Endothelial cell of umbilical vein (primary cell): ENCODE measurements around the gene CAMTA1.

Experiments used
- POLR2A ChIP-seq: IDR thresholded peaks from 2 replicates; pipeline ENCODE4 v1.6.1; 2012; ENCODE audit warnings: low read depth, mild to moderate bottlenecking, control low read depth, low read length
- POLR2AphosphoS5 ChIP-seq: IDR thresholded peaks from 2 replicates; pipeline ENCODE4 v1.6.1; 2012; ENCODE audit warnings: low read depth, mild to moderate bottlenecking, control low read depth, low read length, moderate library complexity; ENCODE audit not compliant: insufficient read depth
- TF ChIP-seq, protein P1 (sequence below), 2 donors: IDR thresholded peaks; 1 replicate in 1 of 2; 2 replicates in 1 of 2; pipeline ENCODE4 v1.5.1; 2011; ENCODE audit warnings: low read length in 2 of 2, mild to moderate bottlenecking in 2 of 2, moderate library complexity in 2 of 2, control low read depth in 1 of 2, inconsistent platforms in 1 of 2, low read depth in 1 of 2; ENCODE audit not compliant: insufficient read depth in 1 of 2; ENCODE audit errors: extremely low read depth in 1 of 2

DNA sequence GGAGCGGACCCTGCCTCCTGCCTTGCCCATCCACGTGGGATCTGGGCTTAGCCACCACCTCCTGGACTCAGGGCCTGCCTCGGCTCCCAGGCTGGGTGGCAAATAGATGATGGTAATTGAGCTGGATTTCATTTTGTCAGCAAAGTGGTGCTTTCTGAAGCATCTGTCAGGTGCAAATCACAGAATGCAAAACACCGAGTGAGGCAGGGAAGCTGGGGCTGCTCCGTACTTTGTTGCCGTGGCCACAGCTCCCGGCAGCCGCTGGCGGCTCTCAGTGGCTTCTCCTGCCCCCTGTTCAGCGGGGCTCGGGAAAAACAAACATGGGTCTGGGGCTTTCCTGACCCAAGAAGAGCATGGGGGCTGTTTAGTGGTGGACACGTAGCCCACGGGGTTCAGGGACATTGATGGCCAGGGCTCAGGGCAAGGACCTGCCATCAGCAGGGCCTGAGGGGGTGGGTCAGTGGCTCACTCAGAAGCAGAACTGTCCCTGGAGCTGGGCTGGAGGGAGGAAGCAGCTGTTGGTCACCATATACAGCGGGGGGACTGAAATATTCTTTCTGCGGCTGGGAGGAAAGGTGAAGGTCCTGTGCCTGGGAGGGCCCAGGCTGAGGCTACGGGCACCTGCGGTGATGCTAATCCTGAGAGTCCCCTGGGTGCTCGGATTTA is 855.8 kb downstream of the CAMTA1 start:
- TF ChIP-seq, protein P1, sequence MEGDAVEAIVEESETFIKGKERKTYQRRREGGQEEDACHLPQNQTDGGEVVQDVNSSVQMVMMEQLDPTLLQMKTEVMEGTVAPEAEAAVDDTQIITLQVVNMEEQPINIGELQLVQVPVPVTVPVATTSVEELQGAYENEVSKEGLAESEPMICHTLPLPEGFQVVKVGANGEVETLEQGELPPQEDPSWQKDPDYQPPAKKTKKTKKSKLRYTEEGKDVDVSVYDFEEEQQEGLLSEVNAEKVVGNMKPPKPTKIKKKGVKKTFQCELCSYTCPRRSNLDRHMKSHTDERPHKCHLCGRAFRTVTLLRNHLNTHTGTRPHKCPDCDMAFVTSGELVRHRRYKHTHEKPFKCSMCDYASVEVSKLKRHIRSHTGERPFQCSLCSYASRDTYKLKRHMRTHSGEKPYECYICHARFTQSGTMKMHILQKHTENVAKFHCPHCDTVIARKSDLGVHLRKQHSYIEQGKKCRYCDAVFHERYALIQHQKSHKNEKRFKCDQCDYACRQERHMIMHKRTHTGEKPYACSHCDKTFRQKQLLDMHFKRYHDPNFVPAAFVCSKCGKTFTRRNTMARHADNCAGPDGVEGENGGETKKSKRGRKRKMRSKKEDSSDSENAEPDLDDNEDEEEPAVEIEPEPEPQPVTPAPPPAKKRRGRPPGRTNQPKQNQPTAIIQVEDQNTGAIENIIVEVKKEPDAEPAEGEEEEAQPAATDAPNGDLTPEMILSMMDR (IDR thresholded peaks at IDR 0.05; ENCODE audit: extremely low read depth in 1 of 2, insufficient read depth in 1 of 2, low read depth in 1 of 2, low read length in 2 of 2) = no peak
- TF ChIP-seq POLR2A = no peak
- no peak for TF ChIP-seq POLR2AphosphoS5
